ENCODE measurements around the gene CENPF.

Gene CENPF

GRCh38 chr1:214678386-214678785 is 75.4 kb downstream of the CENPF start:
- H3K27ac Mint-ChIP-seq, result no peak overlapping the region
- H3K36me3 Mint-ChIP-seq, result no peaks in the 10 kb centered on the region
- H3K9me3 Mint-ChIP-seq, result no peaks in the 10 kb centered on the region
- ATAC-seq (no peak), DNase-seq (ENCODE audit: low spot score in 2 of 2) (no peak)
- no peak overlapping the region for H3K4me3 Mint-ChIP-seq
- no peaks in the 10 kb centered on the region for H3K4me1 Mint-ChIP-seq

GRCh38 chr1:214683621-214684020 is 80.6 kb downstream of the CENPF start:
- H3K4me3 Mint-ChIP-seq, result no peak overlapping the region
- no peaks in the 10 kb centered on the region for H3K9me3 Mint-ChIP-seq
- DNase-seq (ENCODE audit: low spot score in 2 of 2), result no peak
- no peaks in the 10 kb centered on the region for H3K36me3 Mint-ChIP-seq
- H3K27ac Mint-ChIP-seq, result no peak overlapping the region
- H3K4me1 Mint-ChIP-seq, result no peaks in the 10 kb centered on the region
- no peak for ATAC-seq

GRCh38 chr1:214685906-214686305 is 82.9 kb downstream of the CENPF start:
- Mint-ChIP-seq H3K4me3 (no peak overlapping the region), H3K4me1 (no peaks in the 10 kb centered on the region), H3K36me3 (no peaks in the 10 kb centered on the region), H3K9me3 (no peaks in the 10 kb centered on the region), H3K27ac (no peak overlapping the region)
- DNase-seq (ENCODE audit: low spot score in 2 of 2) (no peak), ATAC-seq (no peak)

- no peak for ATAC-seq
These were observed 83.5 kb downstream of the CENPF start for GRCh38 chr1:214686497-214686896.

GRCh38 chr1:214688891-214689290 is 85.9 kb downstream of the CENPF start:
- Mint-ChIP-seq H3K27ac (no peak overlapping the region), H3K4me1 (no peaks in the 10 kb centered on the region), H3K36me3 (no peaks in the 10 kb centered on the region), H3K4me3 (no peak overlapping the region), H3K9me3 (no peaks in the 10 kb centered on the region)
- DNase-seq (ENCODE audit: low spot score in 2 of 2) (no peak), ATAC-seq (no peak)

More at GRCh38 chr1:214686497-214686896, 83.5 kb downstream of the CENPF start:
- no peak overlapping the region for H3K27ac Mint-ChIP-seq
- DNase-seq (ENCODE audit: low spot score in 2 of 2), result no peak
- H3K4me1 Mint-ChIP-seq, result no peaks in the 10 kb centered on the region
- no peaks in the 10 kb centered on the region for H3K36me3 Mint-ChIP-seq
- H3K4me3 Mint-ChIP-seq, result no peak overlapping the region
- no peaks in the 10 kb centered on the region for H3K9me3 Mint-ChIP-seq

- H3K4me1 Mint-ChIP-seq, result no peaks in the 10 kb centered on the region
- no peaks in the 10 kb centered on the region for H3K9me3 Mint-ChIP-seq
- no peak for ATAC-seq
- H3K4me3 Mint-ChIP-seq, result no peak overlapping the region
- H3K27ac Mint-ChIP-seq, result no peak overlapping the region
- no peaks in the 10 kb centered on the region for H3K36me3 Mint-ChIP-seq
- DNase-seq (ENCODE audit: low spot score in 2 of 2), result no peak
These were observed 91.8 kb downstream of the CENPF start for GRCh38 chr1:214694769-214695168.

GRCh38 chr1:214698559-214698958 is 95.6 kb downstream of the CENPF start:
- H3K27ac Mint-ChIP-seq, result no peak overlapping the region
- ATAC-seq, result no peak
- H3K4me3 Mint-ChIP-seq, result no peak overlapping the region
- H3K9me3 Mint-ChIP-seq, result peaks cover 6% of the 10 kb centered on the region
- DNase-seq (ENCODE audit: low spot score in 2 of 2), result no peak
- no peaks in the 10 kb centered on the region for H3K4me1 Mint-ChIP-seq
- no peaks in the 10 kb centered on the region for H3K36me3 Mint-ChIP-seq

- Mint-ChIP-seq H3K27ac (no peak overlapping the region), H3K4me1 (no peaks in the 10 kb centered on the region), H3K9me3 (peaks cover 16% of the 10 kb centered on the region), H3K36me3 (no peaks in the 10 kb centered on the region), H3K4me3 (no peak overlapping the region)
- ATAC-seq (no peak), DNase-seq (ENCODE audit: low spot score in 2 of 2) (no peak)
These were observed 97.4 kb downstream of the CENPF start for GRCh38 chr1:214700437-214700836.

GRCh38 chr1:214702556-214702955 is 99.6 kb downstream of the CENPF start:
- Mint-ChIP-seq H3K4me3 (no peak overlapping the region), H3K9me3 (peaks cover 27% of the 10 kb centered on the region), H3K36me3 (no peaks in the 10 kb centered on the region), H3K4me1 (no peaks in the 10 kb centered on the region), H3K27ac (no peak overlapping the region)
- DNase-seq (ENCODE audit: low spot score in 2 of 2) (no peak), ATAC-seq (no peak)

- H3K36me3 Mint-ChIP-seq, result no peaks in the 10 kb centered on the region
- H3K4me3 Mint-ChIP-seq, result no peak overlapping the region
- H3K9me3 Mint-ChIP-seq, result peaks cover 27% of the 10 kb centered on the region
- DNase-seq (ENCODE audit: low spot score in 2 of 2) (no peak), ATAC-seq (no peak)
- H3K27ac Mint-ChIP-seq, result no peak overlapping the region
- no peaks in the 10 kb centered on the region for H3K4me1 Mint-ChIP-seq
These were observed 104.5 kb downstream of the CENPF start for GRCh38 chr1:214707306-214708087.

- ATAC-seq (no peak), DNase-seq (ENCODE audit: low spot score in 2 of 2) (no peak)
- no peaks in the 10 kb centered on the region for H3K36me3 Mint-ChIP-seq
- no peak overlapping the region for H3K4me3 Mint-ChIP-seq
- H3K9me3 Mint-ChIP-seq, result peaks cover 22% of the 10 kb centered on the region
- no peaks in the 10 kb centered on the region for H3K4me1 Mint-ChIP-seq
- no peak overlapping the region for H3K27ac Mint-ChIP-seq
These were observed 105.4 kb downstream of the CENPF start for GRCh38 chr1:214708321-214708955.

GRCh38 chr1:214709241-214709640 is 106.2 kb downstream of the CENPF start:
- no peak overlapping the region for H3K4me3 Mint-ChIP-seq
- ATAC-seq (no peak), DNase-seq (ENCODE audit: low spot score in 2 of 2) (no peak)
- no peak overlapping the region for H3K27ac Mint-ChIP-seq
- no peaks in the 10 kb centered on the region for H3K36me3 Mint-ChIP-seq
- peaks cover 20% of the 10 kb centered on the region for H3K9me3 Mint-ChIP-seq
- no peaks in the 10 kb centered on the region for H3K4me1 Mint-ChIP-seq

- DNase-seq (ENCODE audit: low spot score in 2 of 2) (no peak), ATAC-seq (no peak)
- Mint-ChIP-seq H3K4me1 (no peaks in the 10 kb centered on the region), H3K36me3 (no peaks in the 10 kb centered on the region), H3K9me3 (peaks cover 8% of the 10 kb centered on the region), H3K4me3 (no peak overlapping the region), H3K27ac (no peak overlapping the region)
These were observed 109.7 kb downstream of the CENPF start for GRCh38 chr1:214712737-214713136.

Data from stimulated activated effector memory CD8-positive, alpha-beta T cell treated with anti-CD3 and anti-CD28 coated beads, Interleukin-12 subunit alpha, Interleukin-12 subunit beta, amount 100 ng/mL, for 72 hours (primary cell).